Muscle layer of duodenum (tissue), 2 donors: Measurements from ENCODE around the gene PVALEF.

Experiments used
- H3K27ac ChIP-seq: one replicate; pipeline ENCODE4 v1.7.0; 2013; ENCODE audit warnings: mild to moderate bottlenecking, low read length
- H3K27me3 ChIP-seq: one replicate; pipeline ENCODE4 v1.7.0; 2013; ENCODE audit warnings: low read depth, mild to moderate bottlenecking, control low read depth, low read length
- H3K36me3 ChIP-seq, 2 donors: one replicate each; pipeline ENCODE4 v1.7.0; 2013; ENCODE audit warnings: low read length in 2 of 2, control low read depth in 1 of 2, mild to moderate bottlenecking in 1 of 2; ENCODE audit not compliant: insufficient read depth in 2 of 2, control insufficient read depth in 1 of 2
- H3K4me1 ChIP-seq, 2 donors: one replicate each; pipeline ENCODE4 v1.7.0; 2013; ENCODE audit warnings: low read length in 2 of 2, mild to moderate bottlenecking in 2 of 2, control low read depth in 1 of 2, moderate library complexity in 1 of 2; ENCODE audit not compliant: insufficient read depth in 2 of 2, control insufficient read depth in 1 of 2
- H3K4me3 ChIP-seq, 2 donors: one replicate each; pipeline ENCODE4 v1.7.0; 2013; ENCODE audit warnings: low read length in 2 of 2, low read depth in 1 of 2, mild to moderate bottlenecking in 1 of 2
- H3K9me3 ChIP-seq, 2 donors: one replicate each; pipeline ENCODE4 v1.7.0; 2013; ENCODE audit warnings: low read length in 2 of 2, control low read depth in 1 of 2, mild to moderate bottlenecking in 1 of 2; ENCODE audit not compliant: control insufficient read depth in 1 of 2
- donor health status: healthy.

PVALEF gene

DNA sequence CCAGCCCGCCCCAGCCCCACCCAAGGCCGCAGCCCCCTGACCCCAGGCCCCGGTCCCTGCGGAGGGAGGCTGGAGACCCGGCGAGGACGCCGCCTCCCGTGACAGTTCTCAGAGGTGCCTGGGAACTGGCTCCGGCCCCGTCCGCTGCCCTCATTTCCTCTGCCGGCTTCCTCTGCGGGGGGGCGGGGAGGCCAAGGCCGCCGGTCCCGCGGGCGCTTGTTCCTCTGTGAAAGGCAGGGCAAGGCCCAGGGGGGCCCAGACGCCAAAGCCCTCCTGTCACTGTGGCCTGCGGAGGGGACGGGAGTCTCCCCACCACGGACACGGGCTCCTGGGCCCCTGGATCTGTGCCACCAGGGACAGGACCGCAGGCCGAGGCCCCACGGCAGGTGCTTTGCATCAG lies 5.0 kb upstream of the PVALEF start:
- Histone ChIP-seq H3K4me3 (peak overlapping the region in 1 of 2 donors; percentile 44), H3K36me3 (no peaks in the 10 kb centered on the region), H3K27ac (no peak overlapping the region), H3K9me3 (no peaks in the 10 kb centered on the region), H3K4me1 (peaks cover 0 to 14% of the 10 kb centered on the region in 2 donors), H3K27me3 (no peaks in the 10 kb centered on the region)

DNA sequence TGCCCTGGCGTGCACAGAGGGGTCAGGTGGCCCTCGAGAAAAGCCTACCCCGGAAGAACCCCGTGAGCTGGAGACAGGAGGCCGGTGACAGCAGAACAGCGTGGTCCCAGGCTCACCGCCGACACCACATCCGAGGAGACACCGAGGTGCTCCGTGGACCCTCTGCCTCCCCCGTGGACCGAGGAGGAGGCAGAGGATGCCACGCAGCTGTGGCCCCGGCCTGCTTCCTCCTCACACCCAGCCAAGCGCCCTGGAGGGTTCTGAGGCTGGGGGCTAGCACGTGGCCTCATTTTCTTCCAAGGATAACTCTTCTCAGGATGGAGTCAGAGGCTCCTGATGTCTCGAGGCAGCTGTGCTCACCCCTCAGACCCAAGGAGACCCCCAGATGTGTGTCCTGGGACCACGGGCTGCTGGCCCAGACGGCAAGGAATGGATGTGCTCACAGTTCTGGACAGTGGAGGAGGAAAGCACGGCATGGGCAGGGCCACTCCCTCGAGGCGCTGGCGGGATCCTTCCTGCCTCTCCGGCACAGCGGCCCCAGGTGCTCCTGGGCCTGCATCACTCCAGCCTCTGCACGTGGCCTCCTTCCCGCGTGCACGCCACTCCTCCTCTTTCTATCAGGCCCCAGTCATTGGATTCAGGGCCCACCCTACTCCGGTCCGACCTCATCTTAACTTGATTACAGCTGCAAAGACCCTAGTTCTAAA lies 4.4 kb upstream of the PVALEF start:
- H3K27me3 ChIP-seq = no peaks in the 10 kb centered on the region
- H3K36me3 ChIP-seq = no peaks in the 10 kb centered on the region
- no peak overlapping the region for H3K27ac ChIP-seq
- no peaks in the 10 kb centered on the region for H3K9me3 ChIP-seq
- H3K4me3 ChIP-seq = no peak overlapping the region
- H3K4me1 ChIP-seq = peaks cover 0 to 18% of the 10 kb centered on the region in 2 donors

DNA sequence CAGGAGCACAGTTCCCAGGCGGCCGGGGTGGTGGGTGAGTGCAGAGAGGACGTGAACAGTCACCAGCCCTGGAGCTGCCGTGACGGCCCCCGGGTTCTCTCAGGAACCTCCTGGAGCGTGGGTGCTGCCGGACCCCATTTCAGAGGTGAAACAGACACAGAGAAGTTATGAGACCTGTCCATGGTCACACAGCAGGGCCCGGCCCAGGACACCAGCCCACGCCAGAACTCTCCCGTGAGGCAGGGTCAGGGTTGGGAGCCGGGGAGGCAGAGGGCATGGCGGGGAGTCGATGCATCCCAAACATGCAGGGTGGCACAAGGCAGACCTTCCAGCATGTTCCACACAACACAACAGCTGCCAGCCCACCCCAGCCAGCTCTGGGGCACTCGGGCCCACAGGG lies 3.8 kb upstream of the PVALEF start:
- peaks cover 0 to 20% of the 10 kb centered on the region in 2 donors for H3K4me1 ChIP-seq
- no peak overlapping the region for H3K27ac ChIP-seq
- no peaks in the 10 kb centered on the region for H3K27me3 ChIP-seq
- no peaks in the 10 kb centered on the region for H3K36me3 ChIP-seq
- no peaks in the 10 kb centered on the region for H3K9me3 ChIP-seq
- no peak overlapping the region for H3K4me3 ChIP-seq

DNA sequence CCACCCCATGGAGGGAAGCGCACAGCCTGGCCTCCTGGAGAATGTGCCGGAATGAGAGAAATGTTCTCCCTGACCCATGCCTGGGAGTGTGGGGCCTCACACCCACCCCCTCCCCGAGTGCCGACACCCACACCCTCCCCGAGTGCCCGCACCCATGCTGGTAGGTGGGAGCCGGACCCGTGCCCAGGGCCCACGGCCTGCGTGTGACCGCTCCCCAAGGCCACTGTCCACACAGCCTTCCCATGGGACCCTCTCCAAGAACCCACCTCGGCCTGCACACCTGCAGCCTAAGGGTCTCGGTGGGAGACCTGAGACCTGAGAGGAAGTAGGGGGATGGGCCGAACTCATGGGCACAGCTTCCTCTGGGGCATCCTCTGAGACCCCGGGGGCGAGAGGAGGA lies 3.3 kb upstream of the PVALEF start:
- H3K4me1 ChIP-seq = peaks cover 0 to 24% of the 10 kb centered on the region in 2 donors
- no peak overlapping the region for H3K4me3 ChIP-seq

DNA sequence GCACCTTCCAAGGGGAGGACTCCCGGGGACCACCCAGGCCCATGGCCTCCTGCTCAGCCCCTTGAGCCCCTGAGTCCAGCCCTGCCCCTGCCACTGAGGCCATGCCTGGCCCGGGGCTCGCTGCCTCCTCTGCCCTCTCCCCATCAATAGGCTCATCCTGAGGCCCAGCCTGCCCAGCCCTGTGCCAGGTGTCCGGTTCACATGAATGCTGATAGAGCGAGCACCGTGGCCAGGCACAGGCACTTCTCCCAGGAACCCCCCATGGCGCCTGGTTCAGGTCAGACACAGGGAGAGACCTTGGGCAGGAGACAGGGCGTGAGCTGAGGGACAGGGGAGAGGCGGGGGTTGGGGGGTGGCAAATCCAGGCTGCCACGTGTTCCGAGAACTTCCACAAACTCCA lies 2.8 kb upstream of the PVALEF start:
- H3K9me3 ChIP-seq = no peaks in the 10 kb centered on the region
- no peak overlapping the region for H3K27ac ChIP-seq
- peaks cover 0 to 24% of the 10 kb centered on the region in 2 donors for H3K4me1 ChIP-seq
- H3K36me3 ChIP-seq = no peaks in the 10 kb centered on the region
- no peaks in the 10 kb centered on the region for H3K27me3 ChIP-seq
- no peak overlapping the region for H3K4me3 ChIP-seq

More for the DNA sequence above, 3.3 kb upstream of the PVALEF start:
- Histone ChIP-seq H3K27me3 (no peaks in the 10 kb centered on the region), H3K9me3 (no peaks in the 10 kb centered on the region), H3K36me3 (no peaks in the 10 kb centered on the region), H3K27ac (no peak overlapping the region)

DNA sequence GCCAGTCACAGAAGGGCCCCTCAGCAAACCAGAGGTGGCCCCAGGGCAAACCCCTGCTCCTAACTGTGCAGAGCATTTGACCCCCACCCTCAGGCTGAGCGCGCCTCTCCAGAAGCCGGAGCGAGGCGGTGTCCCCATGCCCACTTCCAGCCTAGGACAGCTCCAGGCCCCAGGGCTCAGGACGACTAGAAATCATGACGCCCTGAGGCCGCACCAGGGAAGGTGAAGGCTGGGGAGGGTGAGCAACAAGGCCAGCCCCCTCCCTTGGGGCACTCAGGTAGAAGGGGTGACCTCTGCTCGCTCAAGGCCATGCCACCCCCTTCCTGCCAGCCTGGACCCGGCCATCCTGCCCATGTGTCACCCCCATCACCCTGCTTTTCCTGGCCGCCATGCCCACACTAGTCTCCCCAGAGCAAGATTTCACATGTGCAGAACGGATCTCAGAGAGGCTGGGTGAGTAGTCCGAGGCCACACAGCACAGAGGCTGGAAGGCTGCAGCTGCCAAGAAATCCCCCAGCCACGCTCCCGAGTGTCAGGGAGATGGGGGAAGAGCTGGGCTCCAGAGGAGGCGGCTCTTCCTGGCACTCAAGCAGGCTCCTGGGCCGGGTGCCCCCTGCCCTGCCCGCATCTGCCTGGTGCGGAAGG lies 2.1 kb upstream of the PVALEF start:
- Histone ChIP-seq H3K27ac (no peak overlapping the region), H3K4me1 (peaks cover 0 to 24% of the 10 kb centered on the region in 2 donors), H3K27me3 (no peaks in the 10 kb centered on the region), H3K36me3 (no peaks in the 10 kb centered on the region), H3K9me3 (no peaks in the 10 kb centered on the region), H3K4me3 (no peak overlapping the region)

DNA sequence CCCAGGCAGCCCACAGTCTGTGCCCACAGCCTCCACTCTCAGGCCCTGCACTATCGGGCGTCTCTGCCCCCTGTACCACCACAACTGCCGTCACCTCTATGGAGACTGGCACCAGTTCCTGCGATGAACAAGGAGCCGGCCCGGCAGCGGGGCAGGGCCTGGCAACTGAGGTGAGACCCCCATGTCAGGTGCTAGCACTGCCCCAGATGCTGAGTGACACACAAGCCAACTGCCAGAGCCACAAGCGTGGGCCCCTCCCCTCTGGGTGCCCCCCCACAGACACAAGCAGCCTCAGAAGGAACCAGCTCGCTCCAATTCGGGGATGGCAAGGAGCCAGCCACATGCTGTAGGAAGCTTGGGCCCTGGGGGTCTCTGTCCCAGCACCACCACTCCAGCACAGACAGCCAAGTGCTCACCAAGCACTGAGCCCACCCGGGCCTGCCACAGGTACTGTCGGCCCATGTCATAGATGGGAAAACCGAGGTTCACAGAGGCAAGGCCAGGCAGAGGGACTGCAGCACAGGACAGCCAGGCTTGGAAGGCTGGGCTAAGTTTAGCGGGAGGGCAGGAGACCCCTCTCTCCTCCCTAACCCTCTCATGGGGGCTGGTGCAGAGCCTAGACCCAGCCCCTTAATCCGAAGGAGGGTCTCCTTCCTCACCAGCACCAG lies 1.5 kb upstream of the PVALEF start:
- no peak overlapping the region for H3K4me3 ChIP-seq
- peaks cover 0 to 24% of the 10 kb centered on the region in 2 donors for H3K4me1 ChIP-seq
- no peaks in the 10 kb centered on the region for H3K36me3 ChIP-seq
- no peak overlapping the region for H3K27ac ChIP-seq
- H3K27me3 ChIP-seq = no peaks in the 10 kb centered on the region
- no peaks in the 10 kb centered on the region for H3K9me3 ChIP-seq

DNA sequence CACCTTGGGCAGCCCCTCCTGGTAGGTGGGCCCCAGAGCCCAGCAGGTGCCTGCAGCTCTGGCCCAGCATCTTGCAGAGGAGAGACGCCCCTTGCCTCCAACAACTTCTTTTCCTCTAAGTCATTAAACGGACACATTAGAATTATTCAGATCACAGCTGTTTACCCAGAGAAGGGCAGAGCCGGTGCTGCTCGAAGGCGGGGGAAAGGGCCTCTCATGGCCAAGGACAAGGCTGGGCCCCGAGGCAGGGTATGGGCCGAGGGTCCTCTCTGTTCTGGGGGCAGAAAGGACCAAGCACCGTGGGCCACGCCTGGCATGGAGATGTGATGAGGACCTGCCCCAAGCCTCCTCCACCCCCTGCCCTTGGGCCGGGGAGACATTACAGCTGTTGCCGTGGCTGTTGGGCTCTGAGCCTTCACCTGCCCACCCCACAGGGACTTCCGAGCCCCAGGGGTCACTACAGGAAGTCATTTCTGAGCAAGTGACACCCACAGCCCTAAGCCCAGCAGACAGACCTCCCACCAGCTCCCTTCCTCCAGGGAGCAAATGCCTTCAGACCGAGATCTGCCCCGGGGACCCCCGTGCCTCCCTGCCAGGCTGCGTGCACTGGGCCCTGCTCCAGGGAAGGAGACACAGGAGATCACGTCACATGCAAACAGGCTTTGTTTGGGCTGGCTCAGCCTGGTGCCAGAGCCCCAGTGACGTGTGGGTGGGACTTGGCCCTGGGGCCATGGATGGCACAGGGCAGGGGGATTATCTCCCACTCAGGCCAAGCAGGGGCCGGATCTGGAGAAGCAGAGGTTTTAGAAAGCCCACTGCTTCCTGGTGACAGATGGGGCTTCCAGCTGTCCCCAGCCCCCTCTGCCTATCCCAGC lies 699 bp upstream of the PVALEF start:
- Histone ChIP-seq H3K4me3 (peak overlapping the region in 1 of 2 donors; percentile 54), H3K27ac (no peak overlapping the region), H3K27me3 (no peaks in the 10 kb centered on the region)

DNA sequence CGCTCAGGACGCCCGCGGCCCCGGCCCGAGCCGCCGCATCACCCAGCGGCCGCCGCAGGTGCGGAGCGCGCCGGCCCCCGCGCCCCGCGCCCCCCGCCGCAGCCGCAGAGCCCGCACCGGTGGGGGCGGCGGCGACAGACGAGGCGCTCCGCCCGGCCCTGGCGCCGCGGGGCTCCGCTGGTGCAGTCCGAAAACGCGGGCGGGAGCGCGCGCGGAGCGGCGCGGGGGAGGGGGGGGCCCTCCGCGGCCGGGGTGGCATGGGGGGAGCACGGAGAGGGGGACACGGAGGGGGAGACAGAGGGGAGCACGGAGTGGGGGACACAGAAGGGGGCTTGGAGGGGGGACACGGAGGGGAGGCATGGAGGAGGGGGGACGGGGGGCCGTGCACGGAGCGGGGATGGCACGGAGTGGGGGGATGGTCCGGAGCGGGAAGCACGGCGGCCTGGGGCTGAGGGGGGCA lies 756 bp downstream of the PVALEF start, which contains the start of gene AATK:
Gene AATK (minus strand): TSS at position 189 of the 460 bp plus-strand sequence. CDS start 229 bp downstream, outside the sequence.
- Histone ChIP-seq H3K4me3 (peak within 1 kb of the TSS; percentile 21 to 54), H3K36me3 (no peaks in the 10 kb centered on the region), H3K27me3 (no peaks in the 10 kb centered on the region), H3K27ac (no peak within 1 kb of the TSS), H3K4me1 (peaks cover 0 to 24% of the 10 kb centered on the region in 2 donors), H3K9me3 (no peaks in the 10 kb centered on the region)

More for the DNA sequence above, 699 bp upstream of the PVALEF start:
- H3K36me3 ChIP-seq = no peaks in the 10 kb centered on the region
- H3K9me3 ChIP-seq = no peaks in the 10 kb centered on the region
- H3K4me1 ChIP-seq = peaks cover 0 to 24% of the 10 kb centered on the region in 2 donors

DNA sequence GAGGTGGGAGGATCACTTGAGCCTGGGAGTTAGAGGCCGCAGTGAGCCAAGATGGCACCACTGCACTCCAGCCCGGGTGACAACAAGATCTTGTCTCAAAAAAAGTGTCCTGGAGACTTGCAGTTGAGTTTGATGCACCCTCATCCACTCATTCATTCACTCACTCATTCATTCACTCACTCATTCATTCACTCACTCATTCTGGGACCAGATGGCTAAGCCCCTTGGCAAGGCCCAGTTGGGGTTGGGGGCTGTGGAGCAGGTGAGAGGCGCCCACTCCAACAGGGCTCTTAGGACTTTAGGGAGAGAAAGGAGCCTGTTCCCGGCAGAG lies 1.9 kb downstream of the PVALEF start:
- Histone ChIP-seq H3K36me3 (no peaks in the 10 kb centered on the region), H3K4me1 (peaks cover 0 to 24% of the 10 kb centered on the region in 2 donors), H3K27me3 (no peaks in the 10 kb centered on the region), H3K4me3 (no peak overlapping the region), H3K27ac (no peak overlapping the region), H3K9me3 (no peaks in the 10 kb centered on the region)

DNA sequence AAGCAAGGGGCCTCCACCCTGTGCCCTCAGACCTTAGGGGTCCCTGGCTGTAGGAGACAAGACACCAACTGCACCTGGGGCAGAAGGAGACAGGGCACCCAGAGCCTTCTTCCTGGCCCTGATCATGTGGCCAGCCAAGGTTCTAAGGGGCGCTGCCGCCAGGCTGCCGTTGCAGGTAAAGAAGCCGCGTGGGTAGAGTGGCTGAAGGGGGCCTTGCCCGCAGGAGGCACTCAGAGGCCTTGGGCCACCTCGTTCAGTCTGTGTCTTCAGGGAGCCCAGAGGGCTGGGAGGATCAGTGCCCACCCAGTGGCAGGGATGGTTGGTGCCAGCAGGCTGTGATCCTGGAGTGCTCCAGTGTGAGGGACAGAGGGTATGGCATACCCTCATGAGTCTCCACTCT lies 2.3 kb downstream of the PVALEF start:
- no peaks in the 10 kb centered on the region for H3K36me3 ChIP-seq
- no peaks in the 10 kb centered on the region for H3K27me3 ChIP-seq
- no peak overlapping the region for H3K4me3 ChIP-seq
- H3K9me3 ChIP-seq = no peaks in the 10 kb centered on the region
- no peak overlapping the region for H3K27ac ChIP-seq
- peaks cover 0 to 24% of the 10 kb centered on the region in 2 donors for H3K4me1 ChIP-seq
